K562 (cell line): ENCODE data around the gene ZEB2. TPM values are rescaled to one million over a fixed set of nuclear protein-coding genes. Genes with fewer than 3 reads are reported as not detected.

Experiments used
- ATAC-seq: fragments of 200-7000 bp; cut with Tn5 transposase; 3 replicates; pipeline ENCODE4 v1.9.1; 2020; ENCODE audit warnings: moderate library complexity
- BruUV-seq: library from RNA; stranded (reverse); fragments of 400-500 nt; replicated peaks from 2 replicates; lab custom pipeline; 2021; lab: Mats Ljungman, UMichigan
- CTCF ChIA-PET: fragments of 300-600 bp; formaldehyde crosslinking; extraction: SDS; loops from one replicate; lab custom pipeline; 2021; ENCODE audit warnings: low intra/inter-chr PET ratio; lab: Yijun Ruan, JAX
- POLR2A ChIA-PET: fragments of 300-600, 350-650 bp; sonication (Branson Sonifier 250); formaldehyde crosslinking; extraction: SDS; loops from one replicate; lab custom pipeline; 2021; ENCODE audit warnings: antibody characterized with exemption, inconsistent platforms; lab: Yijun Ruan, JAX
- DNase-seq, 4 experiments: peaks; one replicate each; pipeline versions ENCODE4 v3.0.0 to v3.0.0-alpha.2; 2011 to 2018; ENCODE audit warnings: low spot score in 3 of 4, mixed read lengths in 3 of 4; ENCODE audit errors: extremely low read depth in 1 of 4
- FAIRE-seq: peaks from 2 replicates; lab custom pipeline; 2011; peaks lifted over from hg19 to GRCh38; lab: Jason Lieb, UNC
- H2AFZ ChIP-seq: 2 replicates; pipeline ENCODE4 v1.6.0; 2011; ENCODE audit warnings: low read depth, low read length, control low read depth, inconsistent platforms
- H3K27ac ChIP-seq: fragments of 200-600 bp; 3 replicates; pipeline ENCODE4 v1.8.0; 2011; ENCODE audit warnings: low read depth, mild to moderate bottlenecking, control low read depth, inconsistent platforms, low read length, moderate library complexity, mixed read lengths; ENCODE audit errors: extremely low read depth
- H3K27me3 ChIP-seq, 2 experiments: fragments of 300-600 bp in 1 of 2; 2 replicates in 1 of 2; 3 replicates in 1 of 2; pipeline versions ENCODE4 v1.6.0 to v1.8.0; 2011; ENCODE audit warnings: inconsistent platforms in 2 of 2, low read length in 2 of 2, mild to moderate bottlenecking in 1 of 2, mixed read lengths in 1 of 2, moderate library complexity in 1 of 2; ENCODE audit not compliant: control insufficient read depth in 2 of 2, insufficient read depth in 2 of 2
- H3K36me3 ChIP-seq: fragments of 300-600 bp; 3 replicates; pipeline ENCODE4 v1.8.0; 2011; ENCODE audit warnings: mild to moderate bottlenecking, low read length, inconsistent platforms; ENCODE audit not compliant: control insufficient read depth, insufficient read depth
- H3K4me1 ChIP-seq, 2 experiments: fragments of 200-600 bp in 1 of 2; replicated peaks in 1 of 2; 2 replicates in 1 of 2; 3 replicates in 1 of 2; pipeline versions ENCODE4 v1.5.1 to v1.8.0; 2011; ENCODE audit warnings: inconsistent platforms in 2 of 2, low read length in 2 of 2, mild to moderate bottlenecking in 1 of 2, mixed read lengths in 1 of 2, moderate library complexity in 1 of 2; ENCODE audit not compliant: control insufficient read depth in 2 of 2, insufficient read depth in 2 of 2
- H3K4me2 ChIP-seq: 2 replicates; pipeline ENCODE4 v1.6.1; 2011; ENCODE audit warnings: low read length, control low read depth, inconsistent platforms, mixed read lengths; ENCODE audit not compliant: insufficient read depth
- H3K4me3 ChIP-seq: fragments of 200-600 bp; sonication (generic), shearing (Covaris generic); 2 replicates; pipeline ENCODE4 v1.5.1; 2016; ENCODE audit warnings: control low read depth, inconsistent platforms
- H3K79me2 ChIP-seq: fragments of 200-600 bp; 3 replicates; pipeline ENCODE4 v1.8.0; 2011; ENCODE audit warnings: low read length, inconsistent platforms; ENCODE audit not compliant: control insufficient read depth, insufficient read depth
- H3K9ac ChIP-seq, 2 experiments: 2 replicates each; pipeline versions ENCODE4 v1.6.0 to v1.6.1; 2011; ENCODE audit warnings: low read depth in 2 of 2, low read length in 2 of 2, control low read depth in 1 of 2, inconsistent platforms in 1 of 2, mild to moderate bottlenecking in 1 of 2, mixed read lengths in 1 of 2; ENCODE audit not compliant: insufficient read depth in 1 of 2
- H3K9me1 ChIP-seq: one replicate; pipeline ENCODE4 v1.6.0; 2011; ENCODE audit warnings: inconsistent platforms, mild to moderate bottlenecking, low read length, moderate library complexity; ENCODE audit not compliant: control insufficient read depth, insufficient read depth
- H3K9me3 ChIP-seq: replicated peaks from 2 replicates; pipeline ENCODE4 v1.5.1; 2011; ENCODE audit warnings: low read depth, low read length, inconsistent platforms; ENCODE audit not compliant: control insufficient read depth, insufficient read depth
- H4K20me1 ChIP-seq: replicated peaks from 2 replicates; pipeline ENCODE4 v1.6.1; 2011; ENCODE audit warnings: low read length, inconsistent platforms, mixed read lengths; ENCODE audit not compliant: control insufficient read depth, insufficient read depth
- HLTF ChIP-seq: fragments of 450-650 bp; IDR thresholded peaks from 2 replicates; pipeline ENCODE4 v1.6.1; 2016
- POLR2AphosphoS2 ChIP-seq: IDR thresholded peaks from 2 replicates; pipeline ENCODE4 v1.6.1; 2012; ENCODE audit warnings: low read length, improper control_type of control experiment
- POLR2B ChIP-seq: fragments of 450-650 bp; IDR thresholded peaks from 2 replicates; pipeline ENCODE4 v1.6.1; 2018; ENCODE audit warnings: low read depth; ENCODE audit not compliant: partially characterized antibody
- ZNF197 ChIP-seq: fragments of 200-800 bp; sonication (Bioruptor generic); IDR thresholded peaks from 2 replicates; pipeline ENCODE4 v1.6.1; 2016; ENCODE audit warnings: low read depth, missing genetic modification characterization, missing compliant biosample characterization
- ZNF384 ChIP-seq: IDR thresholded peaks from 2 replicates; pipeline ENCODE4 v1.6.1; 2012; ENCODE audit warnings: low read depth, low read length, improper control_type of control experiment
- ZNF707 ChIP-seq: fragments of 250-450 bp; sonication (Bioruptor Pico); conservative IDR thresholded peaks from 2 replicates; pipeline ENCODE4 v1.8.0; 2022; ENCODE audit warnings: inconsistent platforms, mild to moderate bottlenecking, moderate library complexity
- WGBS: fragments of 100-300 bp; shearing (Covaris generic); methylation state at CpG from one replicate; pipeline ENCODE4 v1.1.6; 2016; ENCODE audit warnings: low coverage, mixed read lengths; ENCODE audit not compliant: insufficient coverage; ENCODE audit errors: missing lambda C conversion rate; 5-methylcytosine and 5-hydroxymethylcytosine counted together
- in situ Hi-C: fragments of 300-500 bp; cut with MboI; formaldehyde crosslinking; loops from 4 replicates; pipeline ENCODE4 v1.15.0; 2018; ENCODE audit warnings: inconsistent platforms, mixed read lengths
- intact Hi-C: fragments of 100-400 bp; cut with micrococcal nuclease; formaldehyde crosslinking; loops from 2 replicates; pipeline ENCODE4 v1.14.2; 2022
- polyA plus RNA-seq, 8 experiments: library from polyadenylated mRNA; depleted of rRNA in 4 of 8; stranded (reverse) in 5 of 8; unstranded in 3 of 8; fragments of >200 nt; fragmentation: Nextera tagmentation in 2 of 8; fragmentation: Illumina TruSeq in 1 of 8; extraction: Ambion mirVana in 2 of 8; extraction: Trizol in 1 of 8; gene quantifications; 2 replicates each; pipeline versions ENCODE4 v1.2.1 to v1.2.3, GENCODE V29; 2011 to 2014; ENCODE audit warnings: inconsistent platforms in 1 of 8, missing spikeins in 1 of 8
- total RNA-seq, 7 experiments: library from RNA; depleted of rRNA in 6 of 7; stranded (reverse); fragments of >200 nt in 6 of 7; fragmentation: Illumina TruSeq in 2 of 7; extraction: Trizol in 2 of 7; gene quantifications; 2 replicates each; pipeline versions ENCODE4 v1.2.1 to v1.2.3, GENCODE V29; 2011 to 2021; ENCODE audit warnings: low replicate concordance in 1 of 7

Gene ZEB2
- total and polyA plus RNA-seq, 9 of the 15 experiments (the other 6 are each of a cell fraction or from before 2014, with no cell fraction given), result 15.1 to 113 (median 72.3) TPM

DNA sequence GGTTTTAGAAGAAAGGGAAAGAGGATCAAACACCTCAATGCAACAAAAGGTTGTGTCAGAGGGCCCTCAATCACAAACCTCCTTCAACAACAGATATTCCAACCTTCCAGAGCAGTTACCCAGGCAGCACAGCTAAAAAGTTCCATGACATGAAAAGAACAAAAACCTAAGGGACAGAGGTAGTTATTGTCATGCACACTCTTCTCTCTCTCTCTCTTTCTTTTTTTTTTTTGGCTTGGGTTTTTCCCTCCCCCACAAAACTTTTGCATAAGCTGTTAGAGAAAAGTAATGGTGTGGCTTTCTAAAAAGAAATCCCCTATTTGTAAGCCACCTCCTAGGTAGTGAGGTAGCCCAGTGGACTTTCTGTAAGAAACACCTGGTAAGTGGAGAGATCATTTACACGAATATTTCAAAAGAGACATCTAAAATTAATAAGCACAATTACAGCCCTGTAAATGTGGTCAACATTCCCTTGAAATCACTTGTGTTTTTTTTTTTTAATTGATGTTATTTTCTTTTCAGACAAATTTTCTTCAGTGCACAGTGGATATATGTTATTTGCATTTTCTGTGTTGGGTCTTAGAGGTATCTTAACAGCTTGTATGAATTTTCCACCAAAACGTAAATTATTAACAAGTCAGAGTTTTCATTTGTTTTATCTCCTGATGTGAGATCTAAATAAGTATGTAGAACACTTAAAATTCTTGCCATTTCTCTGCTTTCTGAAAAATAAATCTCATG is 48.4 kb downstream of the ZEB2 start:
- DNase-seq (no peak), ATAC-seq (no peak), FAIRE-seq (no peak)
- H3K36me3 ChIP-seq, result peaks cover 96% of the 10 kb centered on the region
- no peaks in the 10 kb centered on the region for H3K9me1 ChIP-seq
- intact Hi-C loops, result no loop called here
- peaks cover 10% of the 10 kb centered on the region for H4K20me1 ChIP-seq
- peaks cover 100% of the 10 kb centered on the region for H3K79me2 ChIP-seq
- H3K4me3 ChIP-seq, result no peak overlapping the region
- CTCF ChIA-PET, result no interaction called here
- no peak overlapping the region for H2AFZ ChIP-seq
- TF ChIP-seq HLTF (no peak), ZNF707 (CRISPR knock-in tag) (no peak), POLR2B (peak; percentile 20), ZNF384 (peak; percentile 62; the same call in 1 of the 2 replicates)
- H3K9me3 ChIP-seq, result no peaks in the 10 kb centered on the region
- H3K27me3 ChIP-seq, result no peaks in the 10 kb centered on the region
- no TSS peak for BruUV-seq
- POLR2A ChIA-PET, result interaction anchor here (0.7 kb wide), 1 partner anchor 20 kb away, joined by 3 read pairs; no protein-coding TSS in a partner anchor
- no peak overlapping the region for H3K27ac ChIP-seq
- 48% methylated on average over 2 of the region's 2 CpGs for WGBS
- in situ Hi-C loops, result no loop called here
- H3K9ac ChIP-seq, result no peak overlapping the region
- H3K4me1 ChIP-seq, result peaks cover 0 to 14% of the 10 kb centered on the region in 2 experiments; a peak in 4 of 5 replicates
- H3K4me2 ChIP-seq, result no peak overlapping the region

DNA sequence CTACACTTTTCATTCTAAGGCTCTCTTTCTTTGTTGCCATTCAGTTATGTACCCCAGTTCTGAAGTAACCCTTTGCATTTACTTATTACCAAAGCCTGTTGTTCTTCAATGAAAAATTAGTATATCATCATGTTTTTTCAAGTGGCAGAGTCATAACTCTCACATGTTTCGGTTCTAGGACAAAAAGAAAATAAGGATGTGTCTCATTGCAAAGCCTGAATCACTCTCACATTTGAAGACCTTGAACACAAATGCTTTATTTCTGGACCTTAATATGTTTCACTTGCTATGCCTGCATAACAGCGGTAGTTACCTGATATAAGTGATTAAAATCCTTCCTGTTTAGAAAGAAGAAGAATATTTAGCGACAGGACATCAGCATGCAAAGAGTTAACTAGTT is 49.1 kb downstream of the ZEB2 start:
- intact Hi-C loops, result no loop called here
- H3K4me2 ChIP-seq, result no peak overlapping the region

More for the DNA sequence above, 49.1 kb downstream of the ZEB2 start:
- TF ChIP-seq ZNF197, result no peak
- TF ChIP-seq POLR2AphosphoS2, result 0 out of 2 replicates have a peak, but pooled peaks have one; percentile 29
- TF ChIP-seq, all 486 proteins: peak for 1
- POLR2A ChIA-PET, result interaction anchor here (0.6 kb wide), 1 partner anchor 1283 kb away, joined by 3 read pairs; no protein-coding TSS in a partner anchor
- 89% methylated on average over 3 of the region's 3 CpGs for WGBS
- peaks cover 100% of the 10 kb centered on the region for H3K79me2 ChIP-seq
- peaks cover 11% of the 10 kb centered on the region; the same call in 1 of the 2 replicates for H4K20me1 ChIP-seq
- no peak overlapping the region for H3K9ac ChIP-seq
- no peak overlapping the region for H2AFZ ChIP-seq
- CTCF ChIA-PET, result no interaction called here
- no peaks in the 10 kb centered on the region for H3K9me3 ChIP-seq
- peaks cover 94% of the 10 kb centered on the region for H3K36me3 ChIP-seq
- no TSS peak for BruUV-seq
- no peaks in the 10 kb centered on the region for H3K27me3 ChIP-seq
- no peaks in the 10 kb centered on the region for H3K9me1 ChIP-seq
- DNase-seq (no peak), ATAC-seq (no peak), FAIRE-seq (no peak)
- in situ Hi-C loops, result no loop called here
- no peak overlapping the region for H3K27ac ChIP-seq
- peaks cover 0 to 7% of the 10 kb centered on the region in 2 experiments; a peak in 3 of 5 replicates for H3K4me1 ChIP-seq
- no peak overlapping the region for H3K4me3 ChIP-seq
